HG03520 (cell line): ENCODE measurements around the gene ETV5.

Source experiments
- ATAC-seq: cut with Tn5 transposase; IDR thresholded peaks from one replicate; pipeline ENCODE4 v1.9.1; 2021; ENCODE audit warnings: mild to moderate bottlenecking, moderate library complexity; ENCODE audit not compliant: unreplicated experiment

ETV5 gene

GRCh38 chr3:186070133-186070532, 38.8 kb downstream of the ETV5 start:
- no peak for ATAC-seq

GRCh38 chr3:186069199-186069598, 39.7 kb downstream of the ETV5 start:
- no peak for ATAC-seq

- ATAC-seq, result no peak
Observed at GRCh38 chr3:186068243-186068552, 40.7 kb downstream of the ETV5 start.

GRCh38 chr3:186067360-186068242, 41.3 kb downstream of the ETV5 start:
- no peak for ATAC-seq

- ATAC-seq, result no peak
Observed at GRCh38 chr3:186060222-186060621, 48.7 kb downstream of the ETV5 start.

- ATAC-seq, result no peak
Observed at GRCh38 chr3:186059192-186059591, 49.7 kb downstream of the ETV5 start.

- no peak for ATAC-seq
Observed at GRCh38 chr3:186058225-186058624, 50.7 kb downstream of the ETV5 start.

GRCh38 chr3:186057594-186057993, 51.3 kb downstream of the ETV5 start:
- no peak for ATAC-seq

GRCh38 chr3:186054792-186055352, 54.0 kb downstream of the ETV5 start:
- no peak for ATAC-seq

- no peak for ATAC-seq
Observed at GRCh38 chr3:186053954-186054791, 54.7 kb downstream of the ETV5 start.

GRCh38 chr3:186052096-186052840, 56.6 kb downstream of the ETV5 start:
- no peak for ATAC-seq

- ATAC-seq, result no peak
Observed at GRCh38 chr3:186049001-186049400, 59.9 kb downstream of the ETV5 start.

GRCh38 chr3:186048119-186048518, 60.8 kb downstream of the ETV5 start:
- no peak for ATAC-seq

GRCh38 chr3:186046838-186047237, 62.1 kb downstream of the ETV5 start:
- no peak for ATAC-seq

GRCh38 chr3:186044968-186045367, 63.9 kb downstream of the ETV5 start:
- no peak for ATAC-seq

- ATAC-seq, result no peak
Observed at GRCh38 chr3:186044427-186044826, 64.5 kb downstream of the ETV5 start.

- ATAC-seq, result no peak
Observed at GRCh38 chr3:186042521-186043202, 66.2 kb downstream of the ETV5 start.

GRCh38 chr3:186042036-186042435, 66.9 kb downstream of the ETV5 start:
- no peak for ATAC-seq

- no peak for ATAC-seq
Observed at GRCh38 chr3:186038360-186038759, 70.5 kb downstream of the ETV5 start.

GRCh38 chr3:186035277-186035676, 73.6 kb downstream of the ETV5 start:
- ATAC-seq, result no peak
